HG02938 (cell line): ENCODE measurements around the gene CNDP2.
"Not testable (repeated sequence)": the region's sequence is repeated elsewhere in the genome, so short reads cannot be mapped to it uniquely, and the experiment has no call there.

Experiments used
- ATAC-seq: cut with Tn5 transposase; IDR thresholded peaks from one replicate; pipeline ENCODE4 v1.9.1; 2021; ENCODE audit warnings: mild to moderate bottlenecking, moderate library complexity; ENCODE audit not compliant: unreplicated experiment

Gene CNDP2

GRCh38 chr18:74565164-74565563, 69.0 kb downstream of the CNDP2 start:
- not testable (repeated sequence) for ATAC-seq

GRCh38 chr18:74565993-74566392, 69.8 kb downstream of the CNDP2 start:
- not testable (repeated sequence) for ATAC-seq

- no peak for ATAC-seq
Observed at GRCh38 chr18:74567822-74568221, 71.7 kb downstream of the CNDP2 start.

GRCh38 chr18:74569401-74569800, 73.2 kb downstream of the CNDP2 start:
- no peak for ATAC-seq

GRCh38 chr18:74570266-74570665, 74.1 kb downstream of the CNDP2 start:
- no peak for ATAC-seq

GRCh38 chr18:74571895-74572680, 75.9 kb downstream of the CNDP2 start:
- no peak for ATAC-seq

- no peak for ATAC-seq
Observed at GRCh38 chr18:74573053-74573452, 76.9 kb downstream of the CNDP2 start.
